HG03103 (cell line): ENCODE results near the gene GJD4.

Experiments
- ATAC-seq: cut with Tn5 transposase; IDR thresholded peaks from one replicate; pipeline ENCODE4 v1.9.1; 2021; ENCODE audit warnings: low read depth; ENCODE audit not compliant: unreplicated experiment

The GJD4 gene

DNA sequence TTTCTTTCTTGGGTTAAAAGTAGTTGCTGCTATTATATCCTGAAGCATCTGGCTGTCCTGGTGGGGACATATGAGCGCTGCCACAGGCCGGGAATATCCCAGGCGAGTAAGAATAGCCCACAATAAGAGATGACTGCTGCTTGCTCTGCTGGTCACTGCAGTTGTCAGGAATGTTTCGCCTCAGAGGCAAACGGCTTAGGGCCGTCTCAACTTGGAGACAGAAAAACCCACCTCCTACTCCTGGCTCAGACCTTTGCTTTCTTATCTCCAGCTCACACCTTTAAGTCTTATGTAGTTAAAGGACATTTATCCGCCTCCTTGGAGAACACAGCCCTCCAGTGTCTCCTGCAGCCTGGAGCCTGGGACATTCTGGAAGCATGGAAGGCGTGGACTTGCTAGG, at the start of gene GJD4:
TSS of gene GJD4 (plus strand) at position 151 of the 400 bp plus-strand sequence. CDS start at position 378, 227 bp downstream.
- ATAC-seq = no peak

DNA sequence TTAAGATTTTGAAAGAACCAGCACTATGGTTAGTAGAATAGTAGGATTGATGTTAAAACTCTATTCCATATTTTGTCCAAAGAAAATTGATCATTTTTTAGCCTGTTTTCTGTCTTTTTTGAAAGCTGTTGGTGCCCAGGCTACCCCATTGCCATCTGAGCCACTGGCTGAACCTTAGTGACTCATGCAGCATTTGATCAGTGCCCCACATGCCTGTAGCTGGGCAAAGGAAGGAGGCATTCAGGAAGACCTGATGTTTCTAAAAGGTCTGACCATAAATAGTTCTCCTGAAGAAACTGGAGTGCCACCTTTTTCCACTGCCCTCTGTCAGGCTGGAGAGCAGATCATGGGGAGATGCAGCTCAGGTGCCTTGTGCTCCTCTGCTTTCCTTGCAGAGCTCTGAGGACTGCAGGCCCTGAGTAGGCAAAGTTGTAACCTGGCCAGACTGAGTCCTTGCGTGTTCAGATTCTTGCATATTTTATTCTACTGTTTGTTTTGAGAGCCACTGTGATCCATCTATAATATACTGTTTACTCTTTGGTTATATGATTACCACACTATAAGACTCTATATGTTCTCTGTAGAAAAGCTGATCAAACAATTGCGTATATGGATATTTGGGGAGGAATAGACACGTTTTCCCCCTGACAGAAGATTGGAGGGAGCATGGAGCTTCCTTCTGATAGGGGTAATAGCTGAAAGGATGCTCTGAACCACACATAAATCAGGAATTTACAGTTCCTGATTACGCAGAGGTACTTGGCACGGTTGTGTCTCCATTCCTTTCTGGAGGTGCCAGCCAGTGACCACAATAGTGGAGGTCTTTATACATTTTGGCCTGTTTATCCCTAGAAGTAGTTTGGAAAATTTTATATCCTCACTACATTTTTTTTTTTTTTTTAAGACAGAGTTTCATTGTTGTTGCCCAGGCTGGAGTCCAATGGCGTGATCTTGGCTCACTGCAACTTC, 48.9 kb upstream of the GJD4 start:
- no peak for ATAC-seq

DNA sequence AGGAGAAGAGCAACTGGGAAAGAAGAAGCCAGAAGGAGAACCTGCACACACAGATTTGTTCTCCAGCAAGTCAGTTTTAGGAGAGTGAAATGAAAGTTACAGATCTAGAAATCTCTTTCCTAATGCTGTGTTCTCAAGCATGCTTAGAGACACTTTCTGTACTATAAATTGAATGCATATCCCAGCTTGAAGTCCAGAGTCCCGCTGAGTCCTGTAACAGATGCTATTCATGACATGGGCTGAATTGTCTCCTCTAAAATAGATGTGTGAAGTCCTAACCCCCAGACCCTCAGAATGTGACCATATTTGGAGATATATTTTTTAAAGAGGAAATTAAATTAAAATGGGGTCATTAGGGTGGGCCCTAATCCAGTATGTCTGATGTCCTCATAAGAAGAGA, 46.9 kb upstream of the GJD4 start:
- ATAC-seq = no peak

- ATAC-seq = no peak
These were observed 45.7 kb upstream of the GJD4 start for GRCh38 chr10:35559416-35559815.

DNA sequence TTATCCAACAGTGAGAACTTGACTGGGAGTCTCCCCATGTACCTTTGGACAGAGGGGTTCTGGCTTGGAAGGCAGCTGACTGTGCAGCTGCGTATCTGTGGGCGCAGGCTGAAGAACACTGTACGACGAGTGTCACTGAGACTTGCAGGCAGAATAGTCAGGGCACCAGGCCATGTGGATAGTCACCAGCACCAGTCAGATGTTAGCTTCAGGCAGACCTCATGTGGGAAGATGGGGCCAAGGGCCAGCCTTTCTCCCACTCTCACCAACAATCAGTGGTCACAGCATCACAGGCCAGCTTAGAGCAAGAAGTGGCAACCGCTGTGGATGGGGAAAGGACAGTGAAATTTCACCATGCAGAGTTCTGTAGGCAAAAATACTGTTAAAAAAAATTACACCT, 43.4 kb upstream of the GJD4 start:
- ATAC-seq = no peak

GRCh38 chr10:35562427-35562826, 42.7 kb upstream of the GJD4 start:
- no peak for ATAC-seq

DNA sequence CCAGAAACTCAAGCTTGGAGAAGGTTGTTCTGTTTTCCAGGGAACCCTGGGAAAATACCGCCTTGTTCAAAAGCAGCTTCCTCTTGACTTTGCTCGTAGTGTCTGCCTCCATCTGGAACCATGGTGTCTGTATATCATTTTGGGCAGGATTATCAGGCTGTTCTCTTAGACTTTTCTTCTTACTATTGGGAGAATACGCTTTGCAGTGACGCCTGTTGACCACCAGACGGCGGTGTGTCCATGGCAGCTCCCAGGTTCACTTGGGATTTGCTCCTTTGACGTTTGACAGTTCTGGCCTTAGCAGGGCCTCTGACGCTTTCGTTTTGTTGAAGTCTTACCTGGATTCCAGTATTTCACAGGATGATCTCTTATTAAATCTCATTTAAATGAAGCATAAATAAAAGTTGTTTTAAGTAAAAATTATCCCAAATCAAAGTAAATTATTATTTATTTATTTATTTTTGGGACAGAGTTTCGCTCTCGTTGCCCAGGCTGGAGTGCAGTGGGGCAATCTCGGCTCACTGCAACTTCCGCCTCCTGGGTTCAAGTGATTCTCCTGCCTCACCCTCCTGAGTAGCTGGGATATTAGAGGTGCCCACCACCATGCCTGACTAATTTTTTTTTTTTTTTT, 41.8 kb upstream of the GJD4 start:
- peak; percentile 37 for ATAC-seq

DNA sequence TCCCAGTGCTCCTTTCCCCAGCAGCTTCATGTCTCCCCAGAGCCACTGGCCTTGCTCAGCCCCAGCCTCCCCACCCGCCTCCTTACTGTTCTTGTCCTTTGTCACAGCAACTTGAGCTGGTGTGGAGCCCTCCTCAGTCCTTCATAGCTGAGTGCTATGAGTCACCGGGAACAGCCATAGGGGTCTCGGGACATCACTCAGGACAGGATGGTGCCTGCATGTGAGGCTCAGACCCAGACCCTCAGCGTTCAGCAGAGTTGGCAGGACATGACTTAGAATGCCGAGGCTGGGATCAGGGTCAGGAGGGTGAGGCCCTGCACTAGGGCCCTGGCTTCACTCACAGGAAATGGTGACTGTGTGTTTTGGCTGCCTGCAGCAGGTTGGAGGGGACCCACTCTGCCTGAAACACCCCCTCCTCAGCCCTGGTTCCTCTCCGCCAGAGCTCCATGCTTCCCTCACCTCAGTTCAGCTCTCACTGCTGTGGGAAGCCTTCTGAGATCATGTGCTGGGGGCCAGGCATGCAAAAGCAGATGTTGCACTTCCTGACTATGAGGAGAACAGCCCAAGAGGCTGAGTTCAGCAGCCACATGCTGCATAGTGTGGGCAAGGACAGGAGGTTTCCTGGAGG, 40.7 kb upstream of the GJD4 start:
- ATAC-seq = peak; percentile 84

DNA sequence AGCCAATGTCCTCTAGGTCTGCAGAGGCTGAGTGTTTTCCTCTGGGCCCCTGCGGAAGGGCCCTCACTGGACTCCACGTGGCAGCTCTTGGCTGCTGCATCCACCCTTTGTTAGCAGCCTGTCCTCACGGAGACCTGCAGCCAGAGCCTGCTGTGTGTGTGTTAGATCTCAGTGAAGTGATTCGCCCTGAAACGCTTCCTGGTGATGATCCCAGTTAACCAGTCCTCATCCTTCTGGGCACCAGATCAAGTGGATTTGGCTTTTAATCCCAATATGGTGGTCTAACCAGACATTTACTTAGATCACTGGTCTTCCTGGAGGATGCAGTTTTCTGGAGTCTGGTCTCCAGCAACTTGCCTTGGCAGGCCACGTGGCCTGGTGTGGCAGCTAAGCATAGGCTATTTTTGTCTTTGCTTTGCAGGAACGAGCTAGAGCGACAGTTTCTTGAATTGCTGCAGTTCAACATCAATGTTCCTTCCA, 39.5 kb upstream of the GJD4 start:
- ATAC-seq = no peak

GRCh38 chr10:35567951-35568350, 37.2 kb upstream of the GJD4 start:
- no peak for ATAC-seq

- no peak for ATAC-seq
These were observed 36.6 kb upstream of the GJD4 start for GRCh38 chr10:35568483-35569015.

- ATAC-seq = no peak
These were observed 35.9 kb upstream of the GJD4 start for GRCh38 chr10:35569111-35569707.

DNA sequence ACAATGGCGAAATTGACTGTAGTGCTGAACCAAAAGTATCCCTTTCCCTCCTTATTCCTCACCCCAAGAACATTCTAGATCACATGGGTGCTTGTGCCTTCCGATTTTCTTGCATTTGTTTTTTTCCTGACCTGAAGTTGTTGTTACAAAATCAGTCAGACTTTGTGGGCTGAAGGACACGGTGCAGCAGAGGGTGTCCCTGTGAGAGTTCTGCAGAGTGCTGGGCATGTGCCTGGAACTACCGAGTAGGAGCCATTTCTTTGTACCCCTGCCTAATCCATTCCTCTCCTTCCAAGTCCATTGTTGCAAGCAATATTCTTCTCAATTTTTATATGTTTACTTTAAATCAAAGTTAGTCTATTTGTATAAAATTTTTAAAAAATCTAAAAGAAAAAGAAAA, 35.3 kb upstream of the GJD4 start:
- no peak for ATAC-seq

GRCh38 chr10:35570397-35570796, 34.7 kb upstream of the GJD4 start:
- ATAC-seq = no peak

DNA sequence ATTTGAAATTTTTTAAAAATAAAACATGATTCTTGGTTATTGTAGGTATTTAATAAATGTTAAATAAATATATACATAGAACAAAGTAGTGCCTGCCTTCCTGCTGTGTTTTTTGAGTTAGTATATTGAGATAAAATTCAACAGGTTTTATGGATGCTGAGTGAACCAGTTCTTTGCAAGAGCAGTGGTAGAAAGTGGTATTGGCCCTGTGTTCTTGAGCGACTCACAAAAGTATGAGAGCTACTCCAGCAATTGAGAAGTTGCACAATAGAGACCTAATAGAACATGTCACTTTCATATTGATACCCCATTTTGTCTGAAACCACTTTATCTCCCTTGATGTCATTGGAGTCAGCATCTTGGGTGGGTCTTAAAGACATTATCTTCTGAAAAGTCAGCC, 32.6 kb upstream of the GJD4 start:
- ATAC-seq = no peak

DNA sequence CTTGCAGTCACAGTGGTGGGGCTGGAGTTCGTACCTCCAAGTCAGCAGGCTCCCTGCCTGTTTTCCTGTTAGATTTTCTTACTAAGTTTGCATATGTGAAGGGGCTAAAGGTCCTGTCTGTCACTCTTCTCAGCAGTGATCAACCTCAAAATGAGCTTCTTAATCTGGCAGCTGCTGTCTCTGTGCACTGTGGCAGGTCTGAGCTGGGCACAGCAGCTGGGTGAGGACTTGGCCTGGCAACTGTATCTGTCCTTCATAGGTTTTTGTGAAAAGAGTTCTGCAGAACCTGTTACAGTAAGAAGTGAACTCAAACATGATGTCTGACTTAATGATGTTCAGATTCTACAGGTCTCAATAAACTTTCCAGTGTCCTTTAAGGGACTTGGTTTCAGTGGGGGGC, 31.3 kb upstream of the GJD4 start:
- no peak for ATAC-seq

- ATAC-seq = no peak
These were observed 30.2 kb upstream of the GJD4 start for GRCh38 chr10:35574924-35575352.

DNA sequence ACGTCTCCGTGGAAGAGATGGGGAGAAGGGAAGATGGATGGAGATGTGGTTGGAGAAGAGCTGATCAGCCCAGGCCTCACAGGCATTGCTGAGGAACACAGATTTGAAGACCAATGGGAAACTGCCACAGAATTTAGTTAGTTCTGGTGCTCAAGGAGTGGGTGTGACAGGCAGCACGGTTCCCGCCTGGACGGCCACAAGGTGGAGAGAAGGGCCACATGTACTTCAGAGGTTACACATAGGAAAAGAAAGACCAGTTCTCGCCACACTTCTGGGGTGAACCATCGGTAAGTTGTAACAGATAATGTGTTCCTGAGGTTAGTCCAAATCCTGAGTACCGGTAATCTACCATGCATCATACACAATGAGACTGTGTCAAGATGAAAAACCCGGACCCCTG, 29.5 kb upstream of the GJD4 start:
- no peak for ATAC-seq

- ATAC-seq = no peak
These were observed 28.4 kb upstream of the GJD4 start for GRCh38 chr10:35576730-35577129.

DNA sequence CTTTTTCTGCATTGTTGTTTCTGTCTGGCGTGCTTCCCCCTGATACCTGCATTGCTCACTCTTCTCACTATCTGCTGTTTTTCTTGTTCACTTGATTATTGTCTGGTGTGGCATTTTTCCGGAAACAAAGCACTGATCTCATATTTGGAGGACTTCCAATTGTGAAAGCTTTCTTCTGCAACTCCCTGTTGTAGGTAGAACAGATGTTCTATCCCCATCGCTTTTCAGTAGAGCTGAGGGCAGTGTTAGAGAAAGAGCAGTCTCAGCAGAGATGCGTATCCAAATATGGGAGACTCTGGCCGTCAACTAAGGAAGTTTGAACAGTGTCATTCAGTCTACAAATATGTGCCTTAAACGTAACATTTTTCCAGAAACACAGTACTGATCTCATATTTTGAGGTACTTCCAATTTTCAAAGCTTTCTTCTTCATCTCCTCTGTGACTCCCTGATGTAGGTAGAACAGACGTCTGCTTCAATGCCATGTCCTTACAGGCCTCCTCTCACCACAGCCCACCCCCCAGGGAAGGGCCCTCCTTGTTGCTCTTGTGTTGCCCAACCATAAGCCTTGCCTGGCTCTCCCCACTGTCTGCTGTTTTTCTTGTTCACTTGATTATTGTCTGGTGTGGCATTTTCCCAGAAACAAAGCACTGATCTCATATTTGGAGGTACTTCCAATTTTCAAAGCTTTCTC, 27.1 kb upstream of the GJD4 start:
- ATAC-seq = no peak
